B cell (primary cell): ENCODE data around the gene BRINP3. TPM values are rescaled to one million over a fixed set of nuclear protein-coding genes. Genes with fewer than 3 reads are reported as not detected.

Experiments used
- ATAC-seq: fragments of 200-7000 bp; cut with Tn5 transposase; one replicate; pipeline ENCODE4 v1.10.0; 2021; ENCODE audit warnings: low read depth, mild to moderate bottlenecking, moderate number of reproducible peaks, moderate library complexity
- CTCF ChIA-PET: fragments of 350-600 bp; sonication (Branson Sonifier 250); formaldehyde crosslinking; loops from one replicate; lab custom pipeline; 2021; ENCODE audit warnings: antibody characterized with exemption, inconsistent platforms; lab: Charles Lee
- POLR2A ChIA-PET: fragments of 350-600 bp; sonication (Branson Sonifier 250); formaldehyde crosslinking; loops from one replicate; lab custom pipeline; 2021; ENCODE audit warnings: antibody characterized with exemption; lab: Charles Lee
- DNase-seq: peaks from one replicate; pipeline ENCODE4 v3.0.0; 2013
- H2AFZ ChIP-seq: 2 replicates; pipeline ENCODE4 v1.6.1; 2012; ENCODE audit warnings: mild to moderate bottlenecking, low read depth, low read length; ENCODE audit not compliant: insufficient read depth, poor library complexity, severe bottlenecking
- H3K27ac ChIP-seq, 2 donors: 1 replicate in 1 of 2; 2 replicates in 1 of 2; pipeline ENCODE4 v1.5.1; 2012 to 2013; ENCODE audit warnings: low read length in 2 of 2, mild to moderate bottlenecking in 2 of 2, moderate library complexity in 1 of 2
- H3K27me3 ChIP-seq, 4 experiments: fragments of 200-600 bp in 1 of 4; sonication (generic) in 1 of 4; replicated peaks in 1 of 4; 1 replicate in 2 of 4; 2 replicates in 2 of 4; pipeline versions ENCODE4 v1.6.1 to v1.7.0; 2013 to 2016; ENCODE audit warnings: low read length in 3 of 4, mild to moderate bottlenecking in 2 of 4, mixed read lengths in 1 of 4, moderate library complexity in 1 of 4; ENCODE audit not compliant: insufficient read depth in 4 of 4, control insufficient read depth in 3 of 4; ENCODE audit errors: control extremely low read depth in 1 of 4
- H3K36me3 ChIP-seq, 2 experiments: replicated peaks in 1 of 2; 1 replicate in 1 of 2; 2 replicates in 1 of 2; pipeline versions ENCODE4 v1.6.1 to v1.7.1; 2013; ENCODE audit warnings: low read length in 1 of 2; ENCODE audit not compliant: insufficient read depth in 2 of 2, control insufficient read depth in 1 of 2; ENCODE audit errors: control extremely low read depth in 1 of 2, extremely low read depth in 1 of 2
- H3K4me1 ChIP-seq, 2 donors: fragments of 200-600 bp in 1 of 2; sonication (generic) in 1 of 2; 1 replicate in 1 of 2; 2 replicates in 1 of 2; pipeline versions ENCODE4 v1.5.1 to v1.6.1; 2013 to 2017; ENCODE audit warnings: low read length in 2 of 2; ENCODE audit not compliant: control insufficient read depth in 2 of 2, insufficient read depth in 2 of 2
- H3K4me2 ChIP-seq: replicated peaks from 2 replicates; pipeline ENCODE3; 2012; ENCODE audit warnings: mild to moderate bottlenecking, low read depth, low read length; ENCODE audit not compliant: poor library complexity, severe bottlenecking
- H3K4me3 ChIP-seq, 5 experiments: fragments of 200-600 bp in 1 of 5; sonication (generic) in 1 of 5; 1 replicate in 3 of 5; 2 replicates in 2 of 5; pipeline versions ENCODE4 v1.5.1 to v1.7.0; 2011 to 2016; ENCODE audit warnings: low read length in 4 of 5, mild to moderate bottlenecking in 4 of 5, low read depth in 2 of 5, control low read depth in 1 of 5, moderate library complexity in 1 of 5; ENCODE audit not compliant: insufficient read depth in 1 of 5; ENCODE audit errors: control extremely low read depth in 1 of 5, extremely low read depth in 1 of 5
- H3K79me2 ChIP-seq: fragments of 200-600 bp; sonication (generic); one replicate; pipeline ENCODE4 v1.6.0; 2016; ENCODE audit warnings: low read length; ENCODE audit not compliant: control insufficient read depth, insufficient read depth
- H3K9ac ChIP-seq: fragments of 200-600 bp; sonication (generic); 2 replicates; pipeline ENCODE4 v1.6.1; 2017; ENCODE audit warnings: mild to moderate bottlenecking, low read length, moderate library complexity
- H3K9me3 ChIP-seq, 3 donors: one replicate each; pipeline versions ENCODE4 v1.6.1 to v1.7.1; 2013; ENCODE audit warnings: low read length in 2 of 3; ENCODE audit not compliant: control insufficient read depth in 2 of 3, insufficient read depth in 1 of 3; ENCODE audit errors: control extremely low read depth in 1 of 3
- H4K20me1 ChIP-seq: 2 replicates; pipeline ENCODE4 v1.6.0; 2012; ENCODE audit warnings: mild to moderate bottlenecking, low read length; ENCODE audit not compliant: insufficient read depth, control insufficient read depth, poor library complexity, severe bottlenecking
- H3K27ac Mint-ChIP-seq: one replicate; pipeline ENCODE4 v1.8.0; 2021; ENCODE audit warnings: mixed read lengths
- H3K27me3 Mint-ChIP-seq: one replicate; pipeline ENCODE4 v1.8.0; 2021; ENCODE audit warnings: mixed read lengths
- H3K4me1 Mint-ChIP-seq: one replicate; pipeline ENCODE4 v1.8.0; 2021; ENCODE audit warnings: mixed read lengths
- H3K4me3 Mint-ChIP-seq: one replicate; pipeline ENCODE4 v1.8.0; 2021; ENCODE audit warnings: mixed read lengths
- H3K9me3 Mint-ChIP-seq: one replicate; pipeline ENCODE4 v1.8.0; 2022; ENCODE audit warnings: mixed read lengths; ENCODE audit not compliant: insufficient read depth
- CTCF ChIP-seq: fragments of 200-600 bp; IDR thresholded peaks from one replicate; pipeline ENCODE4 v1.8.0; 2022; ENCODE audit warnings: antibody characterized with exemption, mild to moderate bottlenecking
- EZH2 ChIP-seq: IDR thresholded peaks from 2 replicates; pipeline ENCODE4 v1.6.1; 2012; ENCODE audit warnings: borderline replicate concordance, low read depth, mild to moderate bottlenecking, moderate library complexity, low read length; ENCODE audit not compliant: insufficient read depth, poor library complexity, severe bottlenecking
- WGBS: methylation state at CpG from one replicate; pipeline ENCODE4 v1.1.5; 2013; ENCODE audit warnings: missing lambda C conversion rate; ENCODE audit not compliant: insufficient coverage; 5-methylcytosine and 5-hydroxymethylcytosine counted together
- intact Hi-C: fragments of 100-400 bp; cut with micrococcal nuclease; formaldehyde crosslinking; loops from one replicate; pipeline ENCODE4 v1.10.0; 2022
- polyA plus RNA-seq: library from polyadenylated mRNA; depleted of rRNA; stranded (reverse); fragments of >200 nt; gene quantifications from 2 replicates; pipeline ENCODE4 v1.2.3, GENCODE V29; 2012
- total RNA-seq, 2 donors: library from RNA; stranded (reverse); fragments of 120-200 nt in 1 of 2; gene quantifications; 1 replicate in 1 of 2; 2 replicates in 1 of 2; pipeline versions ENCODE4 v1.2.3 to v1.2.4, GENCODE V29; 2013 to 2022

BRINP3 gene
- total and polyA plus RNA-seq, 2 donors (not counting 1 experiment from before 2014, with no cell fraction given), result not detected

GRCh38 chr1:190101756-190102155 is 375.9 kb downstream of the BRINP3 start:
- no peak for DNase-seq
- no peaks in the 10 kb centered on the region for H3K9me3 ChIP-seq
- H3K36me3 ChIP-seq, result no peaks in the 10 kb centered on the region
- Mint-ChIP-seq H3K9me3 (no peaks in the 10 kb centered on the region), H3K4me3 (no peak overlapping the region), H3K27ac (no peak overlapping the region), H3K4me1 (no peaks in the 10 kb centered on the region), H3K27me3 (no peaks in the 10 kb centered on the region)
- no peaks in the 10 kb centered on the region for H4K20me1 ChIP-seq
- no peak overlapping the region for H3K27ac ChIP-seq
- no CpG with 5 or more reads among the region's 3 CpGs for WGBS
- CTCF ChIA-PET, result interaction anchor here (0.9 kb wide), 1 partner anchor 16 kb away, joined by 3 read pairs; no protein-coding TSS in a partner anchor
- H3K79me2 ChIP-seq, result no peaks in the 10 kb centered on the region
- H3K9ac ChIP-seq, result no peak overlapping the region
- H2AFZ ChIP-seq, result no peak overlapping the region
- no peak overlapping the region for H3K4me2 ChIP-seq
- TF ChIP-seq EZH2, result no peak
- TF ChIP-seq CTCF, result no peak
- no peak for ATAC-seq
- POLR2A ChIA-PET, result no interaction called here
- H3K4me3 ChIP-seq, result no peak overlapping the region
- H3K4me1 ChIP-seq, result no peaks in the 10 kb centered on the region
- intact Hi-C loops, result no loop called here
- no peaks in the 10 kb centered on the region for H3K27me3 ChIP-seq

GRCh38 chr1:190098756-190099155 is 378.9 kb downstream of the BRINP3 start:
- Histone ChIP-seq H3K9ac (no peak overlapping the region), H2AFZ (no peak overlapping the region), H3K79me2 (no peaks in the 10 kb centered on the region), H3K9me3 (no peaks in the 10 kb centered on the region), H3K4me2 (no peak overlapping the region), H3K27me3 (no peaks in the 10 kb centered on the region), H3K4me3 (no peak overlapping the region), H4K20me1 (no peaks in the 10 kb centered on the region), H3K27ac (no peak overlapping the region), H3K4me1 (no peaks in the 10 kb centered on the region), H3K36me3 (no peaks in the 10 kb centered on the region)
- Mint-ChIP-seq H3K27ac (no peak overlapping the region), H3K4me1 (no peaks in the 10 kb centered on the region), H3K9me3 (no peaks in the 10 kb centered on the region), H3K4me3 (no peak overlapping the region), H3K27me3 (no peaks in the 10 kb centered on the region)
- CTCF ChIA-PET, result no interaction called here
- no peak for TF ChIP-seq EZH2
- no peak for TF ChIP-seq CTCF
- DNase-seq (no peak), ATAC-seq (no peak)
- POLR2A ChIA-PET, result no interaction called here
- WGBS, result 88% methylated on average over 19 of the region's 22 CpGs
- intact Hi-C loops, result no loop called here
